Measurements from ENCODE around the gene SLC25A45.
"Not testable (repeated sequence)": the region's sequence is repeated elsewhere in the genome, so short reads cannot be mapped to it uniquely, and the experiment has no call there.

Gene SLC25A45

DNA sequence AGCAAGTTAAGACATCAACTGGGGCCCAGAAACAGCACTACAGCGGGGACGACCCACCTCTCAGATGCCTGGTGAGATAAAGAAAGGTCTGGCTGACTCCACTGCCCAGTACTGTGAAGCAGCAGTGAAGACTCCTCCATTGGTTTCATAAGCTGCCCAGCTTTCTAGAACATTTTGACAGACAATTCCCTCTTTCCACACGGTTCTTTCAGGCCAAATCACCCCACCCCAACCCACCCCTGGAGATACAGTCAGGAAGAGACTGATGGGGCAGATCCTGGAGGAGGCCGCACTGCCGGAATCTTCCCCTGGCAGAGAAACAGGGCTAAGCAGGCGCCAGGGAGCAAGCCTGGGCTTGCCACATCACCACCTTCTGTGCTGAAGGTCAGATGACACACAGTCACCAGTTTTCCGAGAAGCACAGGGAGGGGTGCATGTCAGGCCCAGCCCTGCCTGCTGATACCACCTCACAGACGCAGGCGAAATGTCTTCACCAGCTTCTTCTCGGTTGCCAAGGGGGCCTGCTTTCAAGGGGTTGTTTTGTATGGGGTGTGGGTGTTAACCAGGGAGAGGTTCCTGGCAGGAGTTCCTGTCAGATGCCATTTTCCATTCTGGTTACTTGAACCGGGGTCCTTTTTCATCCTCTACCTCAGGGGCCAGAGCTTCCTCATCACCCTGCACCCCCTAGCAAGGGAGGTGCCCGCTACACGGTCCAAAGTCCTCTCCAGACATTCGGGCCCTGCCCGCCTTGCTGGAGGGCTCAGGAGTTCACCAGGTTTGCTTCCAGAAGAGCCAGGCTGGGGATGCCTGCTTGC, 38.7 kb upstream of the SLC25A45 start:
- FAIRE-seq = no peak

DNA sequence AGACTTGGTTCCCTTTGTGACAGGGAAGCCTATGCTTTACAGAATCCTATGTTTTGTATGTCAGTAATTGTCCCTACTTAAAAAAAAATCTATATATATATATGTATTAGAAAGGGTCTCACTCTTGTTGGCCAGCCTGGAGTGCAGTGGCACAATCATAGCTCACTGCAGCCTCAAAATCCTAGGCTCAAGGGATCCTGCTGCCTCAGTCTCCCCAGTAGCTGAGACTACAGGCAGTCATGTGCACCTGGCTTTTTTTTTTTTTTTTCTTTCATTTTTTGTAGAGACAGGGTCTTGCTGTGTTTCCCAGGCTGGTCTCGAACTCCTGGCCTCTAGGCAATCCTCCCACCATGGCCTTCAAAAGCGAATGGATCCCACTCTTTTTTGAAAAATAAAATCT, 38.1 kb upstream of the SLC25A45 start:
- no peak for FAIRE-seq

DNA sequence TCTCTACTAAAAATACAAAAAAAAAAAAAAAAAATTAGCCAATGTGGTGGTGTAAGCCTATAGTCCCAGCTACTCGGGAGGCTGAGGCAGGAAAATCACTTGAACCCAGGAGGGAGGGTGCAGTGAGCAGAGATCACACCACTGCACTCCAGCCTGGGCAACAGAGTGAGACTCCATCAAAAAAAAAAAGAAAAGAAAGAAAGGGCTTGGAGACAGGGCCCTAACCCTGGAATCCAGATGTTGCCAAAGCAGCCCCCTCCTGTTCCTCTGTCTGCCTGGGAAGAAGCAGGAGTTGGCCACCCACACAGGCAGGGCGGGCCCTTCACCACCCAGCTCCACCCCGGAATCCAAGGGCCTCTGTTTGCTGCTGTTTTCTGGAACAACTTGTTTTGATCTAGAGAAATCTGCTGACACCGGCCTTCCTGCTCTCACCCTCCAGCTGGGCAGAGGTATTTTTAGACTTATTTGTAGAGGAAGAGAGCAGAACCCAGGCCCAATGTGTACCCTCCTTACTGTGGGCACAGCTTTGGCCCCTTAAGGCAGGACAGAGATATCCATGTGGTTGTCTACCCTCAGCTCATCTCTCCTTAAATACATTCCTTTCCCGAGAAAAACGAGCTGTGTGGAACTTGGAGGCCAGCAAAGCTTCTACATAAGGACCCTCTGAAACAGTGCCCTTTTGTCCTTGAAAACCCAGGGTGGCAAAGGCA, 37.5 kb upstream of the SLC25A45 start:
- no peak for FAIRE-seq

DNA sequence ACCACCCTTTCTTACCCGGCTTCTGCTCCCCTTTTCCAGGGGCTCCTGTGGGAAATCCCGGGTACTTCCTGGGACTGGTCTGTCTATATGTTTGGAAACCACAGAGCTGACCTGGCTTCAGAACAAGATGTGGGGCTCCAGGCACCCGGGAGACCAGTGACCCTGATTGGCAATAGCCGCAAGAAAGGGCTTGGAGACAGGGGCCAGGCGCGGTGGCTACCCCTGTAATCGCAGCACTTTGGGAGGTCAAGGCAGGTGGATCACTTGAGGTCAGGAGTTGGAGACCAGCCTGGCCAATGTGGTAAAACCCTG, 37.0 kb upstream of the SLC25A45 start:
- no peak for FAIRE-seq

DNA sequence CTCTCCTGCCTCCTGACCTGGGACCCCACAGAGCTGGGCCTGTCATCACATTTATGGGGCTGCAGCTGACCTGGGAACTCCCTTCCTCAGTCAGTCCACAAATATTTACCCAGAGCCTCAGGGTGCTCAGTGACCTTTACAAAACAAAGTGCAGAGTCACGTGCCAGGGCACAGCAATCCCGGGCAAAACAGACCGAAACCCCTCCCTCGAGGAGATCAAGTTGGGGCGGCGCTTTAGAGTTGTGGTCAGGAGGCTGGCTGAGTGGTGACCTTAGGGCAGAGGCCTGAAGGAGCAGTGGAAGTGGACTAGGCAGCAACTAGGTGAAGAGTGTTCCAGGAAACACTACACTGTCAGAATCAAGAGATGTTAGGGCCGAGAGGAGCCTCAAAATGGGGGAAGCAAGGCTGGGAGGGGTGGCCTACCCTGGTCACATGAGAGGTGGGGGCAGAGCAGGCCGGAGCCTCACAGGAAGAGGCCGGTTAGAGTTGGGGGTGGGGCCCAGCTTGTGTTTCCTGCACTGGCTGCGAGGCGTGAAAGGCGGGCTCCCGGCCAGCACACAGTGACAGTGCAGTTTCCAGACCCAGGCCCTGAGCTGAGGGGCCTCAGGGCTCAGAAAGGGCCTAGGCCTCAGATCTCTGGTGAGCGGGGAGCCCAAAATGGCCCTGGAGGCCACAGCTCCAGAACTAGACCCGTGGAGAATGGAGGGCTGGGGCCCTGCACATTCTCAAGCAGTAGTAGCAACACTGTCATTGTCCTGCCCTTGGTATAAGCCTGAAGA, 36.4 kb upstream of the SLC25A45 start:
- no peak for FAIRE-seq

DNA sequence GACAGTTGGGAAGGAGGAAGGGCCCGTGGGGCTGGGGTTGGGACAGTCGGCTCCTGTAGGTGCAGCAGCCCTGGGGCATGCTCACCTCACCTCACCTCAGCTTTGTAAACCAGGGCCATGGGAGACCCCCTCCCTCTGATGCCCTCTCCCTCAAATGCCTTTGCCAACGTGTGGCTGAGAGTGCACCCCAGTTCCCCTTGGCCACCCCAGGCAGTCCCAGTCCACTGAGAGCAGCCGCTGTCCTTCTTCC, 35.9 kb upstream of the SLC25A45 start:
- no peak for FAIRE-seq

DNA sequence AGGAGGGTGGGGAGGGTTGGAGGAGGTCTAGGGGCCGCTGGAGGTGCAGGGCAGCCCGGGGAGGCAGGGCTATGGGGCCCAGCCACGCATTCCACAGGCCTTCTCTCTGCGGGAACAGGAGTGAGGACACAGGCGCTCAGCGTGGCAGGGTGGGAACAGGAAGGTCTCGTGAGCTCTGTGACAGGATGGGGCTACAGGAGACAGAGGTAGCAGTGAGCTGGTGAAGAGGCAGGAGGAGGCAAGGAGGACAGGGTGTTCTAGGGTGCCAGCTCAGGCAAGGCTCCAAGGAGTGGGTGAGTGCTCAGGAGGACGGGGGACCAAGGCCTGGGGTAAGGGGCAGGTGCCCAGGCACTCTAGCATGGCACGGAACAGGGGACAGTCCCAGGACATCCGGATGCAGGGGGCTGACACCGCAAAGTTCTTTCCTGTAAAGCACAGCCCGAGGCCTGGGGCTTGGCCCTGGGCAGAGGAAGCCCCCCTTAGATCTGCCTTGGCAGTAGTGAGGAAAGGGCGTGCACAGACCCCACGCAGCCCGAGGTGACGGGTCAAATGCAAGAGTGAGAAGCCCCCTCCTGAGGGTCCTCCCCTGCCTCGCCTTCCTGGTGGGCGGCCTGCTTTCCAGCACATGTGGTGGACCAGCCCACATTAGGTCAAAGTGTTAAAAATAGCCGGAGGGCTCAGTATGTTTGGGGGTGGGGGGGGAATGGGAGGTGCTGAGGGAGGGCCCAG, 35.4 kb upstream of the SLC25A45 start:
- FAIRE-seq = no peak

DNA sequence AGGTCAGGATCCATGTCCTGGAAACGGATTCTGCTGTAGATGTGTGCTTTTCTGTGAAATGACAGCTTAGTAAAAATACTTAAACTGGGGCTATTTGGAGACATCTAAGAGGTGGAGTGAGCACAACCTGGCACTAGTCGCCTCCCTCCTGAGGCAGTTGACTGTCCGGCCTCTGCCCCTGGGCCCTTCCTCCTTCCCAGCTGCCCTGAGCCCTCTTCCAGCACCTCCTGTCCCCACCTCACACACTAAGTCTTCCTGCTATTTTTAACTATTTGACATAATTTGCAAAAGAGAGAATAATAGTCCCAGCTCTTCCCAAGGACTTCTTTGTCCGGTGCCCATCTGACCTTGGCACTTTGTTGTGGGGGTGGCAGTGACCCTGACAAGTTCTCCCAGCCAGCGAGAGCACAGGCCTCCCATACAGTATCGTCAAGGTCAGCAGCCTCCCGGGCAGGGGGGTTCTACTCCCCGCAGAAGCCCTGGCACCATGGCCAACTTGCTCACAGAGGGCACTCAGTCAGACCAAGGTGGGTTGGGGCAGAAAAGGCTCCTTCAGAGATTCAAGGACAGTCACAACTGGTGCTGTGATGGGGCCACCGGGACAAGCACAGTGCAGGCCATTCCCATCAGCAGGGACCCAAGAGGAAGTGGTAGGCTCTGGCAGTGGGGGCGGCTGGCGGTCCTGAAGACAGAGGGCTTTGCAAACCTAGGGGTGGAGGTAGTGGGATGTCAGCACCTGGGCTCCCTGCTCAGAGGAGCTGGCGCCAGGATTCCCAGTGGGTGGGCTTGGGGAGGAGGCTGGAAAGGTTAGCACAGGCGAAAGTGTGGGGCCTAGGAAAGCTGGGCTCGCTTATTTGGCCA, 34.6 kb upstream of the SLC25A45 start:
- FAIRE-seq = no peak

DNA sequence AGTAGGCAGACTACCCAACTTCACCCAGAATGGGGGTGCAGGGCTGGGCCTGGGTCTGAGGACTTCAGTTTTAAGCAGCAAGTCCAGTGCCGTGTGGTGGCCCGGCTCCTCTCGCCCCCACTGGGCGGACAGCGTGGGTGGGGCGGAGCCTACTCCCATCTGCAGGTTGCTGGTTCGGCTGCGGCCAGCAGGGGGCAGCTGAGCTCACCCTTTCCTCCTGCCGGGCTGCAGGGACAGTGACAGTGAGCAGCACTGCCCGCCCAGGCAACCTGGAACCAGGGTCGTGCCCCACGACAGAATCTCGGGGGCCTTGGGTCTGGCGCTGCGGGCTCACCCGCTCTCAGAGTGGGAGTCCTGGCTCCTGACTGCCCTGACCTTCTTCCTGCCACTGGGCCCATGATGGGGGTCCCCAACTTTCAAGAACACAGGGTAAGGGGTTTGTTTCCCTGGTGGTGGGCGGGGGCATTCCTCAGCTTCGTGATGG, 33.9 kb upstream of the SLC25A45 start:
- FAIRE-seq = no peak

DNA sequence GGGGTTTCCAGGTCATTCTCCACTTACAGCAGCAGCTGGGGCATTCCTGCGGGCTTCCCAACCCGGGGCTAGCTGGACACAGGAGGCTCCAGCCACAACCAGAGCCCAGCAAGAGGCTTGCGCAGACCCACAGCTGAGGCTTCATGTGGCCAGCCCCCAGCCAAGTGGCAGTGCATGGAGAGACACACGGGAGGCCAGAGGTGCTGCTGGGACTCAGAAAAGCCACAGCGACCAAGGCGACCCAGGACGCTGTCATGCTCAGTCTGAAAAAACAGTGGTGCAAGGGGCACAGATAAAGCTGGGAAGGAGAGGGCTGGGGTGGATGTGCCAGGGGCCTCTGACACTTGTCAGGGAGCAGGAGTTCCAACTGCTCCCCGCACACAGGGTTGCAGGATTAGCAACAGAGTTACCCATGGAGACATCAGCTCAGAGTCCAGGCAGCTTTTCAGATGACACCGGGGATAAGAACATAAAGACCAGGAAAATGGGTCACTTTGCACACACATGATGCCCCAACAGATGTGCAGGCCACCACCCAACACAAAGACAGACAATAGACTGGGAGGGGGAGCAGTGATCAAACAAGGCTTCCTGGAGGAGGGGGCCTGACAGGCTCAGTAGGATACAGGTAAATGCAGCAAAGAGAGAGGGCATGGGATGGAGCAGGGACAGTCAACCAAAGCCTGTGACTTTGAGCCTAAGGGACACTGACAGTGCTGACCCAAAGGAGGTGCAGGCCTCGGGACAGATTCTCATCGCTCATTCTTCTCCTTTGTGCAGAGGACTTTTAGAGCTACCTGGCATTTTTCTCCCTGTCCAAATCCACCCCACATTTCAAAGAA, 33.3 kb upstream of the SLC25A45 start:
- no peak for FAIRE-seq

DNA sequence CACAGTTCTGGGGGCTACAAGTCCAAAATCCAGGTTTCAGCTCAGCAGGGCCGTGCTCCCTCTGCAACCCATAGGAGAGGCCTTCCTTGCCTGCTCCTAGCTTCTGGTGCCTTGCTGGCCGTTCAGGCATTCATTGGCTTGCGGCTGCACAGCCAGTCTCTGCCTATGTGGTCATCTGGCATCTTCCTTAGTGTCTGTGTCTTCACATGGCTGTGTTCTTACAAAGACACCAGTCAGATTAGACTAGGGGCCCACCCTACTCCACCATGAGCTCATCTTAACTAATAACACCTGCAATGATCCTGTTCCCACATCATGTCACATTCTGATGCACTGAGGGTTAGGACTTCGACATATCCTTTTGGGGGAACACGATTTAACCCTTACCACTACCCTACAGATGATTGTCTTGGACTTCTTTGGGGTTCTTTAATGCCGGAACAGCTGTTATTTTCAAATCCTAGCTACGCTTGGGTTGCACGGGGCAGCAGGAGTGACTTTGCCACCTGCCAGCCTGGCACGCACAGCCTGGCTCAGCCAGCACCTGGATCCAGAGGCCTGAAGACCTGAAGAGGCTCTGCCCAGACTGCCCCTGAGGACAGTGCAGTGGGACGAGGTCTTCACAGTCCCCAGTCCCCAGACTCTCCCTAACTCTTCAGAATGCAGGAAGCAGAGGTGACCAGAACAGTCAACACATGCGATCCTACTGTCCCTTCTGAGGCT, 32.5 kb upstream of the SLC25A45 start:
- FAIRE-seq = no peak

DNA sequence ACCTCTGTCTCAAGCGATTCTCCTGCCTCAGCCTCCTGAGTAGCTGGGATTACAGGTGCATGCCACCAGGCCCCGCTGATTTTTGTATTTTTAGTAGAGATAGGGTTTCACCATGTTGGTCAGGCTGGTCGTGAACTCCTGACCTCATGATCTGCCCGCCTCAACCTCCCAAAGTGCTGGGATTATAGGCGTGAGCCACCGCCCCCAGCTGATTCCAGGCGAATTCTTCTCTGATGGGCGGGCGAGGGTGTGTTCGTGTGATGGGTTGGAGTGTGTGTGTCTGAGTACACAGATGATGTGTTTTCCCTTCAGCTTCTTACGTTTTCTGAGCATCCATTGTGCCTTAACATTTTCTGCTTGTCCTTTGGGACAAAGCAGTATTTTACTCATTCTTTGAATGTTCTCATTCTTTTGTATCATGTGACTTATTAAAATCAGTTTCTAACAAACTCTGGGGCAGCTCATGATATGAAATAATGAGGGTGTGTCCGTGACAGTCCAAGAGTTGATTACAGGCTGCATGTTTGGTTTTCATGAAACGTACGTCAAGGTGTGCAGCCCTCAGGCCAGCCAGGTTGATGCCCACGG, 30.7 kb upstream of the SLC25A45 start:
- FAIRE-seq = not testable (repeated sequence)

DNA sequence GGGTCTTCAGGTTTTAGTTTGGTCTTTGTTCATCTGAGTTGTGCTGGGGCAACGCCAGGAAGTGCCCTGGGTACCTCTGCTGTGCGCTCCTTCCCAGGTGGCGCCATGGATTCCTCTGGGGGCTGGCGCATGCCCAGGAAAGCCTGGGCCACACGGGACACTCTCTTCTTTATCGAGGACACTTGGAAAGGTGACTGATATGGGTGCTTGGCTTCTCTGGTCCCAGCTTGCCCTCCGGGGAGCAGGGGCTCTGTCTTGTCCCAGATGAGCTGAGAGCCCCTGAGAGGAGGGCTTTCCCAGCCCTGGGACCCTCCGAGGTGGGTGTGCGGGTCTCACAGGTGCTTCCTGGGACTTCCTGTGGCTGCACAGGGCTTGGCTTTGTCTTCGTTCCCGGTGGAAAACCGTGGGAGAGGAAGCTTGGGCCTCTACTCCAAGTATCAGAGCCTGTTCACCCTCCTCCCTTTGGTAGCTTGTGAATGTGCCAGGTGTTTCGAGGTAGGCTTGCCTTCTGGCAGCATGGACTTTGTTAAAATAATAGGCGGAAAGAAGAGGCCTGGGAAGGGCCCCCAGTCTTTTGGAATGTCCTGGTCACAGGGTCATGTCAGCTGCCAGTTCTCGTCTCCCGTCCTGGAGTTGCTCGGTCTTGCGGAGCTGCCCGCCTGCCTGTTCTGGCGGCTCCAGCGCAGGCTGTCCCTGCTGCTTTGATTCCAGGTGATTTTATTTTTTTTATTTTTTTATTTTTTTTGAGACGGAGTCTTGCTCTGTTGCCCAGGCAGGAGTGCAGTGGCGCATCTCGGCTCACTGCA, 30.0 kb upstream of the SLC25A45 start:
- no peak for FAIRE-seq

DNA sequence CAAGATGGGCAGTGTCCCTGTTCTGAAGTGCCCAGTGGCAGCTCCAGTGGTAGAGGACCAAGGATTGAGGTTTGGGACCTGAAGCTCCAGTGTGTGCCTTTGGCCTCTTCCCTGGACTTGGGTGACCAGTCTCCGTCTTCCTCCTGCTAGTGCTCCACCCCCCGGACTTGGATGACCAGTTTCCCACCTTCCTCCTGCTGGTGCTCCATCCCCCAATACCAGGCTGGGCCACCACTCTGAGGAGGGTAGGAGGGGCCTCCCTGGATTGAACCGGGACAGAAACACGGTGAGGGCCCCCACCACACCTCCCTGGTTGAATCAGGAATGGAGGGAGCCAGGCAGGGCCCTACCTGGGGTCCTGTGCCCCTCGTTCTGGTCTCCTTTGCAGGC, 29.2 kb upstream of the SLC25A45 start:
- no peak for FAIRE-seq

DNA sequence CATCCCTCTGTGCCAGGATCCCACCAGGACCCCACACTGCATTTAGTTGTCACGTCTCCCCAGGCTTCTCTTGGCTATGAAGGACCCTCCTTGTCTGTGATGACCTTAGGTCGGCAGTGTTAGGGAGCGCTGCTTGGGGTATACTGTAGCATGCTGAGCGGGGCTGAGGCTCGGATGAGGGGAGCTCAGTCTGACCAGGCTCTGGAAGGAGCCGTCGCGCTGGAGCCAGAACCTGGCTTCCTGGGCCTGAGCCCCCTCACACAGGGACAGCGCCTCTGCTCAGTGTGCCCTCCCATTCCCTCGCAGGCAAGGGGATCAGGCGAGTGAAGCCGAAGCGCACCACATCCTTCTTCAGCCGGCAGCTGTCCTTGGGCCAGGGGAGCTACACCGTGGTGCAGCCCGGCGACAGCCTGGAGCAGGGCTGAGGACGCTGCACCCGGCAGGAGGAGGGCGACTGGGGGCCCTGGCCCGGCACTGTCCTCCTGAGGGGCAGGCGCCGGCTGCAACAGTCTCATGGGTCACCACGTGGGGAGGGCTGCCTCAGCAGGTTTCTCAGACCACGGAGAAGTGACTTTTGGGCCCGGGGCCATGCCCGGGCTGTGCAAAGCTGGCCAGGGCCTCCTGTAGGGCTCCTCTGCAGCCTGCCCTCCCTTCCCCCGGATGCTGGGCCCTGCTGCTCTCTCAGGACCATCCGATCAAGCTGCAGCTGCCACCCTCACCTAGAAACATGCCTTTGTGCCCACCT, 28.7 kb upstream of the SLC25A45 start:
- FAIRE-seq = no peak

DNA sequence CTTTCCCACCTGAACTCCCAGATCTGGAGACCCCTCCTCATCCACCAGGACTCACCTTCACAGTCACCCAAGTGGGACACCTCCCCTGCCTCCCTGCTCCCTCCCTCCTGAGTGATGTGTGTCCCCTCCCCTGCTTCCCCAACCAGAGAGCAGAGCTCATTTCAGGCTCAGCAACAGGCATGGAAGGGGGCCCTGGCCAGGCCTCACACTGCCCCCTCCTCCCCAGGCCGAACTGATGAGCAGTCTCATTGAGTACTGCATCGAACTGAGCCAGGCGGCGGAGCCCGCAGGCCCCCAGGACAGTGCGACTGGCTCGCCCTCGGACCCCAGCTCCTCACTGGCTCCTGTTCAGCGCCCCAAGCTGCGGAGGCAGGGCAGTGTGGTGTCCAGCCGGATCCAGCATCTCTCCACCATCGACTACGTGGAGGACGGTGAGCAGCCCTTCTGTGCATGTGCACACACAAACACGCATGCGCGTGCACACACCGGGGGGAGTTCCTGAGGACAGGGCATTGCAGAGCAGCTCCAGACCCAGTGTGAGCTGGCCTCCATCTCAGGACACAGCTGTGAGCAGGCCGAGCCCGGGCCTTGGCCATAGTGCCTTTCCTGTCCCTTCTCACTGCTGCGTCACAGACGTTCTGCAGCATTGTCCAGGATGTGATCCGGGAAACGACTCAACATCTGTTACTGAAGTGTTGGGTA, 22.3 kb upstream of the SLC25A45 start:
- FAIRE-seq = no peak

DNA sequence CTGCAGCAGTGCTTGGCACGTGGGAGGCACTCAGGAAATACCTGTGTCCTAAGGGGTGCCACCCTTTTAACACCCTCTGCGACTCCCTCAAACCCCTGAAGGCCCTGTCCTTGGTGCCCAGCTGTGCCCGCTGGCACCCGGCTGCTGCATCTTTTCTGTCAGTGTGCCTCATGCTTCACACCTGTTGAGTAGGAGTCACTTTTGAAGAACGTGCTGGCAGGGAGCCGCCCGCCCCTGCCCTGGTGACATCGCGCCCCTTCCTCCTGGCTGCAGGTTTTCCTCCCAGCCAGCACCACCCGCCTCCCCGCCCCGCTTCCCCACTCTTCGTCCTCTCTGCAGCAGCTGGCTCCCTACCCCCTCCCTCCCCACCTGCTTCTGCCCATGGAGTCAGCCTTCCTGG, 21.8 kb upstream of the SLC25A45 start:
- FAIRE-seq = no peak

DNA sequence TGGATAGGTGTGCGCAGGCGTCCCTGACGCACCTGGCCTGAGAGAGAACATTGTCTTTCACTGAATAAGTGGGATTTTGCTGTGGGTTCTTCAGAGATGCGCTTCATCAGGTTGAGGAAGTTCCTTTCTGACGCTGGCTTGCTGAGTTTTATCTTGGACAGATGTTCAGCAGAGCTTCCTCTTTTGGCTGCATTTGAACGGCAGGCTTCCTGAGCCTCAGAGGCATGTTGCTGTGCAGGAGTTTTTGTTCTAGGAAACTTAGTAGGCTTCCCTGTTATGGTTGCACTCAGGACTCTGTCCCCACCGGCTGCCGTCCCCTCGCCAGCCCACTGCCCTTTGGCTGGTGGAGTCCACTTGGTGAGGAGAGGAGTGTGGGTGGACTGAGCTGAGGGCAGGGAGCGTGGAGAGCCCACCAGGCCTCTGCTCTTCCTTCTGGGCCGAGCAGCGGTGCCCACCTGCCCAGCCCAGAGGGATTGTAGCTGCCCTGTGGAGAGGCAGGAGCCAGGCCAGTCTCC, 21.2 kb upstream of the SLC25A45 start:
- no peak for FAIRE-seq

All from TTC549 (cell line).